Measurements from ENCODE around the gene PRR5L.

PRR5L gene, protein sequence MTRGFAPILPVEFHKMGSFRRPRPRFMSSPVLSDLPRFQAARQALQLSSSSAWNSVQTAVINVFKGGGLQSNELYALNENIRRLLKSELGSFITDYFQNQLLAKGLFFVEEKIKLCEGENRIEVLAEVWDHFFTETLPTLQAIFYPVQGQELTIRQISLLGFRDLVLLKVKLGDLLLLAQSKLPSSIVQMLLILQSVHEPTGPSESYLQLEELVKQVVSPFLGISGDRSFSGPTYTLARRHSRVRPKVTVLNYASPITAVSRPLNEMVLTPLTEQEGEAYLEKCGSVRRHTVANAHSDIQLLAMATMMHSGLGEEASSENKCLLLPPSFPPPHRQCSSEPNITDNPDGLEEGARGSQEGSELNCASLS

DNA sequence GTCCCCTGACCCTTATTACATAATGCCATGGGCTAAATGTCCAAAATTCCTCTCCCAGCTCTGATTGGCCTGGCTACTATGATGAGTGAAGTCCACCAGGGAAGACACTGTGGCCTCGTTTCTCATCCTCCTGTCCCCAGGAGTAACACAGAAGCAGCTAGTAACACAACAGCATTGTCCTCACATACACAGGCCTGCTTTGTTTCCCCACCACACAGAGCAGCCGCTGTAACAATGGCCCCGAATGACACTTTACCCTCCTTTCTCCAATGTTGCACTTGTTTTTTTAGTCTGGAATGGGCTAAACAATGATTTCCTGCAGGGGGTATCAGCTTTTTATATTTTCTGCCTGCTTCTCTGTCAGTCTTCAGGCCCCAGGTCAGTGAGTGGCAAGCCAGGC, at the start of gene PRR5L:
PRR5L (plus strand) TSS at position 363 of the 400 bp plus-strand sequence. CDS start 104,834 bp downstream, outside the sequence.
- peak; percentile 96 for DNase-seq (ENCODE audit: low spot score)

DNA sequence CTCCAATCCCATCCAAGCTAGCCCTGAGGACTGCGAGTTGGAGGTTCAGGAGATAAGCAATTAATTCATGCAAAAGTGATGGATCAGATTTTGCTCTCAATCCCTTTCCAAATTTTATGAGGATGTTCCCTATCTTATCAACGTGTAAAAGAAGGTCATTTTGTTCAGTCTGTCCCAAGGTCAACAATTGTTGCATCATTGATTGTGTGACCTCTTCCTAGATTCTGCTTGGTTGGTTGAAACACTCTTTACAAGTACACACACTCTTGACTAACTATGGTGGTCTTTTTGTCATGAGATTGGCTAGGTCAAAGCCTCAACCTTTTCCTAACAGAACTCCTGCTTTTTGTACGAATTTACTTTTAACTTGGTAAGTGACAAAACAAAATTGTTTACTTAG, 48.6 kb upstream of the PRR5L start:
- DNase-seq (ENCODE audit: low spot score) = no peak

DNA sequence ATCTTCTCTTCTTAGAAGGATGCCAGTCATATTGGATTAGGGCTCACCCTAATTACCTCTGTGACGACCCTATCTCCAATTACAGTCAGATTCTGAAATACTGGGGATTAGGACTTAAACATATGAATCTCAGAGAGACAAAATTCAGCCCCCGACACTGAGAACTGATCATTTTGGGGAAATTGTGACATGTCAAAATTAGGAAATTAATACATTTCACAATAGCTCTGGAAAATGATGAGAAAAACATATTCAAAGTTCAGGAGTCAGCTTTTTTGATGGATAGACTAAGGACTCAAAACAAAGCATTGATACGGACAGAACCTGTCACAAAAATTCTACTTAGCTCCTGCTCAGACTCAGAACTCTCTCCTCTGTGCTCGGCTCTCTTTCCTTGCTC, 47.7 kb upstream of the PRR5L start:
- no peak for DNase-seq (ENCODE audit: low spot score)

DNA sequence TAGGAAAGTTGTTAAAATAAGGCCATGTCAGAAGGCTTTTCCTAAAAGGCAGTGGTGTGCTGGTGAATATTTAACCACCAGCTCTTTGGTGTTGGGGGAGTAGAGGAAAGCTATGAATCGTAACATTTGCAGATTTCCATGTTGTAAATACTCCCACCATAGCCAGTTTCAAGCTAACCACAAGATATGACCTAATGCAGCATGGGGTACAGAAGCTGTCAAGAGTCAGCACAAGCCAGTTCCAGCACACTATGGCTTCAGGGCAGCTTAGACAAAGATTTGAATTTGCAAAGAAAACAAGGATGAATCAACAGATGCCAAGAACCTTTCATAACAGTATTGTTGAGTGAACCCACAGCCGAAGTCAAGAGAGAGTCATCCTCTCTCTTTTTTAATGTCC, 46.8 kb upstream of the PRR5L start:
- no peak for DNase-seq (ENCODE audit: low spot score)

DNA sequence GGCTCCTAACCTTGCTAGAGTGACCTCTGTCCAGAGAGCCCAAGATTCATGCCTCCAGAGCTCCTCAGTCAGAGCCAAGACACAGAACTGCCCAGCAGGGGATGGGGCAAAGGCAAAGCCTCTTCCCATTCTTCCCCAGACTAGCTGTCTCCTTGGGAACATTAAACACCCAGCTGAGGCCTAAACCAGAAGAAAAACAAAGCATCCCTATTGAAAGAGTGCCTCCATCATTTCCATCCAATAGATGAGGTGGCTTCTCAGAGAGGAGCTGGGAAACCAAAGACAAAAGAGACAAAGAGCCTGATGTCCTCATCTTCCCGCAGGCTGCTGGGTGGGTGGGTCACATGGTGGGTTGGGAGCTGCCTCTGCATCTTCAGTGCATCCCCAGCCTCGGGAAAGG, 44.3 kb upstream of the PRR5L start:
- DNase-seq (ENCODE audit: low spot score) = no peak

DNA sequence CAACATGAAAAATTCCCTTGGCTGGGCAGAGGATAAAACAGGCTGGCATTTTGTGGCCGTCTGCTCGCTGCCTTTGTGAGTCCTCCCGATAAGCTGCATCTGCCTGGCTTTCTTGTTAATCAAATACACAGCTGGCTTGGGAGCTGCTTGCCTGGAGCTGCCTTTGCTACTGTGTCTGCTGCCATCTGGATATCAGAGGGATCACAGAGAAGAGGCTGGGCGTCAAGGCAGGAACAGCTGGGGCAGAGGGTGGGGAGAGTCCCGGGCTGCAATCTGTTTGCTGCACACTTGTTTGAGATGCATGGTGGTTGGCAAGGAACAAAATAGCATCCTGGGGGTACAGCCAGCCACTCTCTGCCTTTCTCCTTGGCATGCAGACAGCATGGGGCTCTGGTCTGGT, 42.9 kb upstream of the PRR5L start:
- peak; percentile 60 for DNase-seq (ENCODE audit: low spot score)

DNA sequence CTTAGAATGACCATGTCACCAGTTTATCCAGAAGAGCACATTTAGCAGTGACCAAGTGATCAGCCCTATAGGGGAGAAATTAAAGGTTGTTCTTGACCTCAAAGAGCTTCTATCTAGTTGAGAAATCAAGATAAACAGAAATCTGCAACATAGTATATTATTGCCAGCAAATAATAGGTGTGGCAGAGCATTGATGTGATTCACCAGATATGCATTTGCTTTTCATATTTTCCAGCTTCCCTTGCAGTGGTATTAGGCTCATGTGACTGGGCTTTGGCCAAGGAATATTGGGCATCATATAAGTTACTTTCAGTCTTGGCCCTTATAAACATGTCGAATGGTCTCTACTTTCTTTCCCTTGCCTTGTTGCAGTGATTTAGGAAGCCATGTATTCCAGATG, 41.4 kb upstream of the PRR5L start:
- no peak for DNase-seq (ENCODE audit: low spot score)

DNA sequence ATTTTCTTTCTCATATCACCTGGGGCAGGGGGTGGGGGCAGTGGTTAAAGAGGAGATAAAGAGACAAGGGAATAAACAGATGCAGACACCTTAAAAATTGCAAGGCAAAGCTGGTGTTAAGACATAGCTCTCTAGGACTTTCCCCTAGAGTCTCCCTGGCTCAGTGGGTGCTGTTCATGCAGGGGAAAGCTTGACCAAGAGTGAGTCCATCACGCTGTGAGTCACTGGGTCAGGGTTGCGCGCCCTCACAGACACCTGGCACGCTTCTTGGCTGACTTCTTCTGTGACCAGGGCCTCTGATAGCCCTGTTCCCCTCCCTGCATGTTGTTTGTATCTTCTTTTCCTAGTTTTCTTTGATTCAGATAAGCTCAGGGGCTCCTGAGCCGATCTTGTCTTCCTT, 38.7 kb upstream of the PRR5L start:
- no peak for DNase-seq (ENCODE audit: low spot score)

DNA sequence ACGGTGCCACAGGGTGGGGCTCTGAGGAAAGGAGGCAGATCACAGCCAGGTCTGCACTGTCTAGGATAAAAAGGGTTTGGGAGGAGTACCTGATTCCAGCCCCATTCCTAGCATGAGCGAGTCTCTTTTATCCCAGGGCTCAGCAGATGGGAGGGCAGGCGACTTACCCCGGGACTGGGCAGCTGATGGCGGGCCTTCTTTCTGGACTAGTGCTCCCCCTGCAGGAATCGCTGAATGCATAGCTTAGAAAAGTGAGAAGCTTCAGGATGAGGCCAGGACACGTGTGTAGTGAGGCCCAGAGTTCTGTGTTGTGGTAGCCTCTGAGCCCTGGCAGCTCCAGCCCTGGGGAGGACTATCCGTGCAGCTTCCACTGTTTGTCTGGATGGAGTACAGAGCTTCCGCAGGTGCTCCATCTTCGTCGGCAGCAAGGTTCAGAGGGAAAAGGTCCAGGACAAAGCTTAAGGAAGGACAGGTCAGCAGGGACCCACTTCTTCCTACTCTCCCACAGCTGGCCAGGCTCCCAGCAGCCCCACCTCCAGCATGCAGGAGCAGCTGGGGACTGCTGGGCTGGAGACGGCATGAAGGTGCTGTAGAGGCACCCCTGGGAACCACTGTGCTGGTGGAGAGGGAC, 37.2 kb upstream of the PRR5L start:
- DNase-seq (ENCODE audit: low spot score) = peak; percentile 78

DNA sequence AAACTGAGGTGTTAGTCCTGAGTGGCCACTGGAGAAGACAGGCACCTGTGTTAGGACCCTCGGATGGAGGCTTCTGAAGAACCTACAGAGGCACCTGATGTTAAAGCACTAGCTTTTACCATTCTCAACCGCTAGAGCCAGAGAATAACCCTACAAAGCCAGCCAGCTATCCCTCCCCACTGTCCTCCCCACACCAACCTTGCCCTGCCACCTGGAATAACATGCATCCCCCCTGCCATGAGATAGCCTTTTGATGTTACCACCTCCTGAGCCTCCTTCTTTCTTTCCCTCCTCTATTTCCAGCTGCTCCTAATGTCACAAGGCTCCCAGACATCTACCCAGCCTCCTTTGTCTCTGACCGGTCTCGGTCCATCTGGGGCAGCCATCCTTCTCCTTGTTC, 35.0 kb upstream of the PRR5L start:
- DNase-seq (ENCODE audit: low spot score) = no peak

DNA sequence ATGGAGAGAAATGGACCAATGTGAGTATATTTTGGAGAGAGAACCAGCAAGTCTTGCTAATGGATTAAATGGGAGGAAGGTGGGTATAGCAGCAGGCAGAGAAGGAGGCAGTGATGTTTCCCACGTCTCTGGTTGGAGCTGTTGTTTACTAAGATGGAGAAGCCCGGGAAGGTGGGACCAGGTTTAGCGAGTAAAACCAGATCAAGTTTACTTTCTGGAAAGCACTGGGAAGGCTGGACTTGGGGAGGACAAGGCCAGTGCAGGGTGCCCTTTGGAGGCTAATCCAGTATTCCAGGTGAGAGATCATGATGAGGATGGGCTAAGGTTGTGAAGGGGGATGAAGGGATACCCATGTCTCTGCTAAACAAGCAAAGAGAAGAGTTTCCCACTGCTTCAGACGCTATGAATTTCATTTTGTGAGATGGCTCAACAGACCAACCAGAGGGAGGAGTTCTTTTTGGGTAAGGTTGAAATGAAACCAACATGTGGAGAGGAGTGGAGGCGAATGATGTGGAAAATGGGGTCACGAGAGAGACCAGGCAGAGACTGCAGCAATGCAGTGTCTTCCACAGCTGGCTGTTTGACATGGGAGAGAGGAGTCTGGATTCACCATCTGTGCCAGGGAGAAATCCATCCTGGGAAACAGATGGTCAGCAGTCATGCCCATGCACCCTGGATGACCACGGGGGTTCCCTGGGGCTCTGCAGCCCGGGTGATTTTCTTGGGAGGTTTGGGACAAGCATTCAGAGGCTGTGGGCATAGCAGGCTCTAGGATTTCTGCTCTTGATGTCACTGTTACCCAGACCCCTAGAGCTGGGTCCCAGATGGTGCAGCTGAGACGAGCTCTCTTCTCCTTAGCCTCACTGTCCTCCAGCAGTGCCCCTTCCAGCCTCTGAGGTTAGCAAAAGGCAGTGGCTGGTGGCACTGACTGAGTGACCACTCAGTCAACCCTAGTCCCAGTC, 31.8 kb upstream of the PRR5L start:
- DNase-seq (ENCODE audit: low spot score) = no peak

DNA sequence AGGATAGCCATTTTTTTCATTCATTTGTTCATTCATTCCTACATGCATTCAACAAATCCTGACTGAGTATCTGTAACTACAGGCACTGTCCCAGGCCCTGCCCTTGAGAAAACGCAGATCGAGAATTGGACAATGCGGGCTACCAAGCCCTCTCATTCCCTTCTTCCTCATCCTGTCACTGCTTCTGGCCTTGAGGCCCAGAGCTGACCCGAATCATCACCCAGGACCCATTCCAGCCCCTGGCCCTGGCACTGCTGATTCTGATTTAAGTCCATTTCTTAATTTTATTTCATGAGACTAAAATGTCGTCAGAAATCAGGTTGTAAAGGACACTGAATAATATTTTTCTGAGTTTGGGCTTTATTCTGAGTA, 31.1 kb upstream of the PRR5L start:
- no peak for DNase-seq (ENCODE audit: low spot score)

DNA sequence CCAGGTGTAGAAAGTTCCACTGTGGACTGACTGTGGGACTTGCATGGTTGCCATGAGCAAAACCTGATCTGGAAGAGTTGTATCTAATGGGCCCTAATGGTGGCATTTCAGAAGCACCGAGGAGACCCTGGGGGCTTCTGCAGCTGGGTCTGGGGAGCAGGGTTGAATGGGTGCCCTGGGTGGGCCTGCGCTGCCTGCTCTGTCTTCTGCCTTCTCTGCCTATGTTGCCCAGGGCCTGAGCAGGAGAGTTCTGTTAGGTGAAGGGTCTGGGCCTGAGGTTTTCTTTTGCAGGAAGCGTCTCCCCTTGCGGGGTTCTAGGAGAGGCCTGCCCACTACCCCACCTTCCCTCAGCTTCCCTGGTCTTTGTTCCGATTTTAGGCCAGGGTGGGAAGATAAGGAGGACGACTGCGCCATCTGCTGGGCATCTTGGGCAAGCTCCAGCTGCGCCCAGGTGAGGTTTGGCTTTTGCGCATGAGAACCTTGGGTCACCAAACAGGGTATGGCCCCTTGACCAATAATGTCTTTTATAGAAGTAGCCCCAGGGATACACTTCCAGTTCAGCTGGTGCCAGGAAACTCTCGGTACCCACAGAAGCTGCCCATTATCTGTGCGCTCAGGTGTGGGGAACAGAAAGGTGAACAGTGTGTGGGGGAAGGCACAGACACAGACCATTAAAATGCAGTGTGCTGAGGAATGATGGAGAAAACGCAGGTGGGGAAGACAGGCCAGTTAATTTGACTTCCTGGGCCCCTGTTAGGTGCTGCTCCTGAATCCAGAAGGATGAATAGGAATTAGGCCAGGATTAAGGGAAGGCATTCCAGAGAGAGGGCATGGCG, 30.1 kb upstream of the PRR5L start:
- DNase-seq (ENCODE audit: low spot score) = no peak

DNA sequence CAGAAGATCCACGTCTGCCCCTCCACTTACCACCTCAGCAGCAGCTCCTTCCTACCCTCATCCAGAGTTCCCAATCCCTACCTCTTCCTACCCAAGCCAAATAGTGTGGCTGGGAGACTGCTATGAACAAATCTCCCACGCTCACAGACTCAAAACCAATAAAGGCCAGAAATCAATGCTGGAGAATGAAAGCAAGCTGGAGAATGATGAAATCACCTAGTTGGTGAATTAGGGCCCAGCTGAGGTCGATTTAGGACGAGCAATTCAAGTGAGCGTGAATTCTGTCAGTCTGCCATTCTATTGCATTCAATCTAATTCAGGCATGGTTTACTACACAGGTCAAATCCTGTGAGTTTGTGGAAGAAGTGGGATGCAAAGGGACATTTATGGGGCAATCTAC, 29.3 kb upstream of the PRR5L start:
- no peak for DNase-seq (ENCODE audit: low spot score)

DNA sequence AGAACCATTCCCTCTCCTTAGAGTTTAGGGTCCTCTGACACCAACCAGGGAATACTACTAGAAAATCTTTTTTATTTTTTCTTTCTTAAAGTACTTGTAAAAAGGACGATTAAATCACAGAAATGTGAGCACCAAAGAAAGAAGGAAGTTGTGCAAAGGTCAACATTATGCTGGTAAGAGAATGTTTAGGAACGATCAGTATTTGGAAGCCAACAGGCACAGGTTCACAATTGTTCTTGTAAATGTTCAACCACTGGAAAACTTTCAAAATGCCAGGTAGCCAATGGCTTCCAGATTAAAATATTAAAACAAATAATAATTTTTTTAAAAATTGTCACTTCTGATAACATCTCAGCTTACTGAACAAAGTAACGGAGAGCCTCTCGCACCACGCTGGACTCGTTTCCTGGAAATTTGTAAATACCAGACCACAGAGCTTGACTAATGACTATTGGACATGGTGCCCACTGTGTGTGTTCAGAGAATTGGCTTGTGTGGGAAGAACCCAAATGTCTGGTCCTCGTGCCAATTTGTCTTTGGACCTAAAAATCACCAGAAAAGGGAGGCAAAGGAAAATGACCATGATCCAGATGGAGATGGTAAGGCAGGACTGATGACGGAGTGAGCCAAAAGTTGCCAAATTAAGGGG, 27.6 kb upstream of the PRR5L start:
- DNase-seq (ENCODE audit: low spot score) = no peak

DNA sequence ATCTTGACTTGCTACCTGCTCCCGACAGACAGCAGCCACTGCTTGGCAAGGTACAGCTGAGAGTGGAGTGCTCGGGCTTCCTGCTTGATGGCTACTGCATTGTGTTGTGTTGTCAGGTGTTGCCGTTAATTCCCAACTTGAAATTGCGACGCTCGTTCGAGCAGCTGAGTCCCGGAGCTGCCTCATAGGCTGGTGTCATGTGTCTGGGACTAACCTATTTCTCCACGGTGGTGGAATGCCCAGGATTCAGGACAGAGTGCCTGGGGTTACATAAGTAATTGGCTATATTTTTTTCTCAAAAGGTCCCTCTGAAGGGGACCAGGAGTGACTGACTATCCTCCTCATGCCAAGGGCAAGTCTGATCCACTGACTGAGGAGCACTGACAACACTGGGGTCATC, 25.4 kb upstream of the PRR5L start:
- DNase-seq (ENCODE audit: low spot score) = no peak

DNA sequence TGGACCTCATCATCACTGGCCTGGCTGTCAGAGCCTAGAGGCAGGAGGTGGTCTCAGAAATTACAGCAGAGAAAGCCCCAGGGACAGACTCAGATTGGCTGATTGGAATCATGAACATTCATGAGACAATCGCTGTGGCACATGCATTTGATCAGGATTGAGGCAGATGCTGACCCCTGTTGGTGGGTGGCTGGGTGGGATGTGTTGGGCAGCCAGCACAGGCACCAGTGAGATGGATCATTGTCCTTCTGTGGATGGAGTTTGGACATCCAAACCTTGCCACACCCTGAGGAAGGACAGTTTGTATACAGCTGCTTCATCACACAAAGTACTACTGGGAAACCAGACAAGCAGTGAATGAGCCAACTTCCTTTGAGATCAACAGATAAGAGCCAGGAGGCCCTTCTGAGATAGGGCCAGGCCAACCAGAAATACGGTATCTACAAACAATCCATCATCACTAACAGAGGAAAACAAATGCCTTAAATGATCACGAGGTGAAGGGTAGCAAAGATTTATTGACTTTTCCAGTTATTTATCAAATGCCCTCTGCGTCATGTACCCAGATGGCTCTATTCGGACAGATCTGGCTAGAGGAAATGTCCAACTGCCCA, 24.2 kb upstream of the PRR5L start:
- DNase-seq (ENCODE audit: low spot score) = no peak

DNA sequence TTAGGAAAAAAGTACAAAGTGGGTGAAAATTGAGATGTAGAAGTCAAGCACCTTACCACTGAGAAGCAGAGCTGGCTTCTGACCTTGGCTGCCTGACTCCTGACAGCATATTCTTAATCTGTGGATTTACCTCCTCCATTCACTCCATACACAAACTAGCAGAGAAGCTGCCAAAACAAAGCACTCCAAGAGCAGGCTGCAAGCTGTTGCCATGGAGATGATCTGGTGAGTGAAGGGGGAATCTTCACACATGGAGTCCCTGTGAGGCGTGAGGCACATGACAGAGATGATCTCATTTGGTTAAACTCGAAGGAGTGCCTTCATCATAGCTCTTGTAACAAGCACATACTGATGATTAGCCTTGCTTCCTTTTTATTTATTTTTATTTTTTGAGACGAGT, 23.0 kb upstream of the PRR5L start:
- DNase-seq (ENCODE audit: low spot score) = no peak

DNA sequence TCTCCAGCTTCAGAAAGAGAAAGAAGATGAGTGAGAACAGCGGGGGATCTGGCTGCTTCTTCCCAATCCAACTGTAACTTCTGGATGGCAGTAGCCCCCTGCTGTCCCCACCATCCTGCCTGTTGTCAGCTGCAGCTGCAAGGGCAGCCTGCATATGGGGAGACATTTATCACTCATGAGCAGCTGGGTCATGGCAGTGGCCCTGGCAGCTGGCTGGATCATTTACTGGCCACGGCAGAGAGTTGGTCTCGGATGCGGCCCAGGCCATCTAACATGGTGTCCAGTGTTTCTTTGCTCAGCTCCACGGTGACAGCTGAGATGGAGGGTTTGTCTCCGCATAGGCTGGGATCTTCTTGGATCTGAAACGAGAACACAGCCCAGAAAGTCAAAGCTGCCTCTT, 21.7 kb upstream of the PRR5L start:
- no peak for DNase-seq (ENCODE audit: low spot score)

DNA sequence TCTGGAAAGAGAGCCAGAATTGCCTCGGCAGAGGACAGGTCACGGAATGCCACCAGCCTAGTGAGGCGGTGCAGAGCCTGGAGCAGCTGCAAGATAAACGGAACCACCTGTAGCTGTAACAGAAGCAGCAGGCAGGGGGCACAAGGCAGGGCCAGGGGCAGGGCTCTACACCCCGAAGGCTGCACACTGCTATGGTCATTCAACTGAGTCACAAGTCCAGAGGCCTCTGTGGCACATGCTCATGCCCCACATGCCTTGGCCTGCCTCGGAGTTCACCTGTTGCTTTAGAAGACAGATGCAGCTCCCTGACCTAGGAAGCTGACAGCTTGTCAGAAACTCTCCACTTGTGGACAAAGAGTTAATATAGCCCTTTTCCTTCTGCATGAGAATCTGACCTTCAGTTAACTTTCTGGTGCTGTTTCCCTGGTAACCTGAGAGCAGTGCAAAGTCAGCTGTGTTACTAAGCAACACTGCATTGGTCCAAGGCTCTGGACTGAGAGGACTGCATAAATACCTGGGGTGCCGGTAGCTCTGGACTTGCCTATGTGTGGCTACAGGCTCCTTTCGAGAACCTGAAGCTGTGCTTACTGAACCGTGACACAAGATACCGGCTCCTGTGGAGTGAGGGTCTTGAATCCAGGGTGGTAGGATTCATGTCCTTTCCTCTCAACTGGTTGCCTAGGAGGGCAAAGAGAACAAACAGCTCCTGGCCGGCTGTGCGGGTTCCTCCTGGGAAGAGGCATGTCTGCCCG, 17.4 kb upstream of the PRR5L start:
- DNase-seq (ENCODE audit: low spot score) = no peak

Measured in globus pallidus (tissue), 1 donor.